Type B pancreatic cell (in vitro differentiated cells): ENCODE measurements around the gene TYRO3. TPM values are rescaled to one million over a fixed set of nuclear protein-coding genes. Genes with fewer than 3 reads are reported as not detected.
A peak's percentile ranks its signal among the peaks of the same experiment; 100 is the strongest.

Experiments
- DNase-seq: peaks from one replicate; pipeline ENCODE4 v3.0.0; 2021; ENCODE audit warnings: mixed read lengths; ENCODE audit not compliant: unreplicated experiment; ENCODE audit errors: extremely low spot score
- H3K27ac Mint-ChIP-seq: 2 replicates; pipeline ENCODE4 v1.8.0; 2021; ENCODE audit warnings: mild to moderate bottlenecking, mixed read lengths
- H3K27me3 Mint-ChIP-seq: 2 replicates; pipeline ENCODE4 v1.8.0; 2021; ENCODE audit warnings: mixed read lengths
- H3K36me3 Mint-ChIP-seq: 2 replicates; pipeline ENCODE4 v1.8.0; 2021; ENCODE audit warnings: mixed read lengths
- H3K4me1 Mint-ChIP-seq: one replicate; pipeline ENCODE4 v1.8.0; 2021; ENCODE audit warnings: mixed read lengths; ENCODE audit not compliant: unreplicated experiment
- H3K4me3 Mint-ChIP-seq: 2 replicates; pipeline ENCODE4 v1.8.0; 2021; ENCODE audit warnings: mild to moderate bottlenecking, mixed read lengths
- H3K9me3 Mint-ChIP-seq: 2 replicates; pipeline ENCODE4 v1.8.0; 2021; ENCODE audit warnings: mixed read lengths
- total RNA-seq: library from RNA; stranded (reverse); gene quantifications from 2 replicates; pipeline ENCODE4 v1.2.1, GENCODE V29; 2021; ENCODE audit warnings: low replicate concordance
- TF ChIP-seq, protein P1 (sequence below): fragments of 200-600 bp; sonication (generic); conservative IDR thresholded peaks from 2 replicates; pipeline ENCODE4 v1.5.0; 2021; ENCODE audit warnings: antibody characterized with exemption, mild to moderate bottlenecking

Gene TYRO3
- total RNA-seq, 1 donor from 2014 or later, result 43.0 TPM

DNA sequence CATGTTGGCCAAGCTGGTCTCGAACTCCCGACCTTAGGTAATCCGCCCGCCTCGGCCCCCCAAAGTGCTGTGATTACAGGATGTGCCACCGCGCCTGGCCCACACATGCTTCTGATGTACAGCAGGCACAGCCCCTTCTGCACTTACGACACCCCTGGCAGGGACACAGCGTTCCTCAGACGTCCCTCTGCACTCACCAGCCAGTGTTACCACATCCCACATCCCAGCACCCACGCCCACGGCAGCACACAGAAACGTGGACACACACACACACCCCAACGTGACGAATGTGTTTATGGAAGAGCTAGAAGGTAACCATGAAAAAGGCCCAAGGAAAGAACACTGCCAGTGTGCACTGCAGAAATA lies 14.4 kb upstream of the TYRO3 start:
- Mint-ChIP-seq H3K4me1 (peaks cover 10% of the 10 kb centered on the region), H3K4me3 (peak overlapping the region; percentile 99), H3K27ac (peak overlapping the region; percentile 97), H3K36me3 (no peaks in the 10 kb centered on the region), H3K27me3 (no peaks in the 10 kb centered on the region), H3K9me3 (no peaks in the 10 kb centered on the region)
- DNase-seq, result no peak
- TF ChIP-seq, protein P1, sequence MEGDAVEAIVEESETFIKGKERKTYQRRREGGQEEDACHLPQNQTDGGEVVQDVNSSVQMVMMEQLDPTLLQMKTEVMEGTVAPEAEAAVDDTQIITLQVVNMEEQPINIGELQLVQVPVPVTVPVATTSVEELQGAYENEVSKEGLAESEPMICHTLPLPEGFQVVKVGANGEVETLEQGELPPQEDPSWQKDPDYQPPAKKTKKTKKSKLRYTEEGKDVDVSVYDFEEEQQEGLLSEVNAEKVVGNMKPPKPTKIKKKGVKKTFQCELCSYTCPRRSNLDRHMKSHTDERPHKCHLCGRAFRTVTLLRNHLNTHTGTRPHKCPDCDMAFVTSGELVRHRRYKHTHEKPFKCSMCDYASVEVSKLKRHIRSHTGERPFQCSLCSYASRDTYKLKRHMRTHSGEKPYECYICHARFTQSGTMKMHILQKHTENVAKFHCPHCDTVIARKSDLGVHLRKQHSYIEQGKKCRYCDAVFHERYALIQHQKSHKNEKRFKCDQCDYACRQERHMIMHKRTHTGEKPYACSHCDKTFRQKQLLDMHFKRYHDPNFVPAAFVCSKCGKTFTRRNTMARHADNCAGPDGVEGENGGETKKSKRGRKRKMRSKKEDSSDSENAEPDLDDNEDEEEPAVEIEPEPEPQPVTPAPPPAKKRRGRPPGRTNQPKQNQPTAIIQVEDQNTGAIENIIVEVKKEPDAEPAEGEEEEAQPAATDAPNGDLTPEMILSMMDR, result no peak

DNA sequence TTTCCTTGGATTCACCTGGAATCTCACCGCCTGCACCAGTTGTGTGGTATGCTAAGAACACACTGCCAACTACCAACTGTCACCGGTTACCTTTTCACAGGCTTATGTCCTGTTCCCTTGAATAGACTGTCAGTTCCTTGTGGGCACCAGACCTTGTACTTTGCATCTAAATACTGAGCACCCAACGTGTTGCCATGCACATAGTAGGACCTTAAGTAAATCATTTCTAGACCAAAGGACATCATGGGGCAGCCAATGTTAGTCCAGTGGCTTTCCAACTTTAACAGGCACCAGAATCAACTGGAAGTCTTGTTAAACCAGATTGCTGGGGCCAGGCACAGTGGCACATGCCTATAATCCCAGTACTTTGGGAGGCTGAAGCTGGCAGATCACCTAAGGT lies 13.8 kb upstream of the TYRO3 start:
- peaks cover 10% of the 10 kb centered on the region for H3K4me1 Mint-ChIP-seq
- H3K9me3 Mint-ChIP-seq, result no peaks in the 10 kb centered on the region
- DNase-seq, result no peak
- H3K27ac Mint-ChIP-seq, result peak overlapping the region; percentile 80
- no peaks in the 10 kb centered on the region for H3K27me3 Mint-ChIP-seq
- peak overlapping the region; percentile 99 for H3K4me3 Mint-ChIP-seq
- no peaks in the 10 kb centered on the region for H3K36me3 Mint-ChIP-seq
- TF ChIP-seq, protein P1, result no peak

DNA sequence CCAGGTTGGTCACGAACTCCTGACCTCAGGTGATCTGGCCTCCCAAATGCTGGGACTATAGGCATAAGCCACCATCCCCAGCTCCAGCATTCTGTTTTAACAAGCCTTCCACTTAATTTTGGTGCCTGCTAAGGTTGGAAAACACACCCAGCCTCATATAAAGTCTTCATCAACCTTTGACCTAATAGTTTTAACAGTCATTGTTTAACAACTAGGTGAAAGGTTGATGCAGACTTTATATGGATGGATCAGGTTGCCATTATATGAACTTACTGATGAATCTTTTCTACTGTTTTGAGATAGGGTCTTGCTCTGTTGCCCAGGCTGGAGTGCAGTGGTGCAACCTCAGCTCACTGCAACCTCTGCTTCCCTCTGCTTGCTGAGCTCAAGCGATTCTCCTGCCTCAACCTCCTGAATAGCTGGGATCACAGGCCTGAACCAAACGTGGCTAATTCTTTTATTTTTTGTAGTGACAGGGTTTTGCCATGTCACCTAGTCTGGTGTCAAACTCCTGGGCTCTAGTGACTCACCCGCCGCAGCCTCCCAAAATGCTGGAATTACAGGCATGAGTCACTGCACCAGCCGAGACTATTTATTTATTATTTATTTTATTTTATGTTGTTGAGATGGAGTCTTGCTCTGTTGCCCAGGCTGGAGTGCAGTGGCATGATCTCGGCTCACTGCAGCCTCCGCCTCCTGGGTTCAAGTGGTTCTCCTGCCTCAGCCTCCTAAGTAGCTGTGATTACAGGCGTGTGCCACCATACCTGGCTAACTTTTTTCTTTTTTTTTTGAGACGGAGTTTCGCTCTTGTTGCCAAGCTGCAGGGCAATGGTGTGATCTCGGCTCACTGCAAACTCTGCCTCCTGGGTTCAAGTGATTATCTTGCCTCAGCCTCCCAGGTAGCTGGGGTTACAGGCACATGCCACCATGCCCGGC lies 11.9 kb upstream of the TYRO3 start:
- Mint-ChIP-seq H3K4me3 (no peak overlapping the region), H3K27ac (no peak overlapping the region), H3K27me3 (no peaks in the 10 kb centered on the region), H3K36me3 (no peaks in the 10 kb centered on the region), H3K9me3 (no peaks in the 10 kb centered on the region), H3K4me1 (peaks cover 10% of the 10 kb centered on the region)
- TF ChIP-seq, protein P1, result no peak
- no peak for DNase-seq

DNA sequence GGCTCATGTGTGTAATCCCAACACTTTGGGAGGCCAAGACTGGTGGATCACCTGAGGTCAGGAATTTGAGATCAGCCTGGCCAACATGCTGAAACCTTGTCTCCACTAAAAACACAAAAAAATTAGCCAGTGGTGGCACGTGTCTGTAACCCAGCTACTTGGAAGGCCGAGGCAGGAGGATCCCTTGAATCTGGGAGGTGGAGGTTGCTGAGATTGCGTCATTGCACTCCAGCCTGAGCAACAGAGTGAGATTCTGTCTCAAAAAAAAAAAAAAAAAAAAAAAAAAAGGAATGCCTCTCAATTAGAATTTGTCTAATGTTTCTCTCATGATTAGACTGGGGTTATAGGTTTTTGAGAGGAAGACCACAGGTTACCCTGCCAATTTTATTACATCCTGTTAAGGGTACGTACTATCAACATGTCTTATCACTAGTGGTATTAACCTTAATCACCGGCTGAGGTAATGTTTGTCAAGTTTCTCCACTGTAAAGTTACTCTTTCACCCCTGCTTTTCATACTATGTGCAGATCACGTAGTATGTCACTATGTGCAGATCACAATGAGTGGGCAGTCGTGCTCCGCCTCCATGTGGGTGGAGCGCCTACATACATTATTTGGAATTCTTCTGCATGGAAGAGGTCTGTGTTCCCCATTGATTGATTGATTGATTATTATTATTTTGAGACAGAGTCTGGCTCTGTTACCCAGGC lies 8.8 kb upstream of the TYRO3 start:
- H3K9me3 Mint-ChIP-seq, result no peaks in the 10 kb centered on the region
- TF ChIP-seq, protein P1, result no peak
- H3K27me3 Mint-ChIP-seq, result no peaks in the 10 kb centered on the region
- no peak overlapping the region for H3K4me3 Mint-ChIP-seq
- H3K4me1 Mint-ChIP-seq, result no peaks in the 10 kb centered on the region
- no peak for DNase-seq
- no peak overlapping the region for H3K27ac Mint-ChIP-seq
- no peaks in the 10 kb centered on the region for H3K36me3 Mint-ChIP-seq

DNA sequence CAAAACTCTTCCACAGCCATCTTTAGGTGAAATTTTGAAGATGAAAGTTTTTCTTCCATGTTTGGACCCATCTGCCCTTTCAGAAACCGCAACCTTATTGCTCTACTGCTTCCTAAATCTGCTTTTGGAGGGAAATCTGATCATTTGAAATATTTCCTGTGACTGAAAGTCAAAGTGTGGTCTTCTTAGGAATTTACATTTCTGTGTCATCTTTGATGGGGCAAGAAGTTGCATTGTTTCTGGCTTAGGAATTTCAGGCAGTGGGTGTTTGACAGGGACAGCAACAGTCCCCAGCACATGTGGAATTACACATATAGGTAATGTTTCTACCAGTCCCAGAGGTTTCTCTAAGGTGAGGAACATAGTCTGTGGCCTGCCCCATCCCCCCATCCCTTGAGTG lies 5.3 kb upstream of the TYRO3 start:
- Mint-ChIP-seq H3K4me1 (peaks cover 10% of the 10 kb centered on the region), H3K4me3 (no peak overlapping the region), H3K9me3 (no peaks in the 10 kb centered on the region), H3K27me3 (peaks cover 6% of the 10 kb centered on the region), H3K27ac (no peak overlapping the region), H3K36me3 (no peaks in the 10 kb centered on the region)
- no peak for DNase-seq
- TF ChIP-seq, protein P1, result no peak
